Measurements from ENCODE around the gene SNX33. TPM values are rescaled to one million over a fixed set of nuclear protein-coding genes. Genes with fewer than 3 reads are reported as not detected.
"Not testable (repeated sequence)": the region's sequence is repeated elsewhere in the genome, so short reads cannot be mapped to it uniquely, and the experiment has no call there.

The SNX33 gene
- total RNA-seq, 1 experiment from 2014 or later = 19.8 TPM

DNA sequence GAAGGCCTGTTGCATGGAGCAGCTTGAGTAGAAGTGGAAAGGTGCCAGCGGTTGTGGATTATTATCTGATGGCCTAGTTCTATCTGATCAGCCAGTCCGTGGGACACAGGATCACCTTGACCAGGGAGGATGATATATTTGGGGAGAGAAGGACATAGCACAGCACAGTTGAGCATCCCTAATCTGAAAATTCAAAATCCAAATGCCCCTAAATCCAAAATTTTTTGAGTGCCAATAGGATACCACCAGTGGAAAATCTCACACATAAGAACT is 58.9 kb downstream of the SNX33 start:
- ChIA-PET CTCF (interaction anchor here (0.7 to 1.0 kb wide), 5 partner anchors 17 to 102 kb away, joined by 3 to 6 read pairs (median 3); a partner anchor contains a TSS), POLR2A (interaction anchor here (0.7 kb wide), 2 partner anchors 67 to 1983 kb away, joined by 5 to 10 read pairs; partner anchors contain the start of gene IMP3)
- H3K4me3 Mint-ChIP-seq = no peak overlapping the region
- no peaks in the 10 kb centered on the region for H3K36me3 Mint-ChIP-seq
- DNase-seq (ENCODE audit: low spot score) (no peak), ATAC-seq (no peak)
- TF ChIP-seq CREM (CRISPR knock-in tag; IDR thresholded peaks at IDR 0.05) (no peak), ZNF396 (CRISPR knock-in tag; IDR thresholded peaks at IDR 0.05; ENCODE audit: borderline replicate concordance) (no peak), NFATC4 (CRISPR knock-in tag; IDR thresholded peaks at IDR 0.05) (no peak), ELF4 (CRISPR knock-in tag; IDR thresholded peaks at IDR 0.05; ENCODE audit: low read depth) (no peak)
- TF ChIP-seq, protein P1, sequence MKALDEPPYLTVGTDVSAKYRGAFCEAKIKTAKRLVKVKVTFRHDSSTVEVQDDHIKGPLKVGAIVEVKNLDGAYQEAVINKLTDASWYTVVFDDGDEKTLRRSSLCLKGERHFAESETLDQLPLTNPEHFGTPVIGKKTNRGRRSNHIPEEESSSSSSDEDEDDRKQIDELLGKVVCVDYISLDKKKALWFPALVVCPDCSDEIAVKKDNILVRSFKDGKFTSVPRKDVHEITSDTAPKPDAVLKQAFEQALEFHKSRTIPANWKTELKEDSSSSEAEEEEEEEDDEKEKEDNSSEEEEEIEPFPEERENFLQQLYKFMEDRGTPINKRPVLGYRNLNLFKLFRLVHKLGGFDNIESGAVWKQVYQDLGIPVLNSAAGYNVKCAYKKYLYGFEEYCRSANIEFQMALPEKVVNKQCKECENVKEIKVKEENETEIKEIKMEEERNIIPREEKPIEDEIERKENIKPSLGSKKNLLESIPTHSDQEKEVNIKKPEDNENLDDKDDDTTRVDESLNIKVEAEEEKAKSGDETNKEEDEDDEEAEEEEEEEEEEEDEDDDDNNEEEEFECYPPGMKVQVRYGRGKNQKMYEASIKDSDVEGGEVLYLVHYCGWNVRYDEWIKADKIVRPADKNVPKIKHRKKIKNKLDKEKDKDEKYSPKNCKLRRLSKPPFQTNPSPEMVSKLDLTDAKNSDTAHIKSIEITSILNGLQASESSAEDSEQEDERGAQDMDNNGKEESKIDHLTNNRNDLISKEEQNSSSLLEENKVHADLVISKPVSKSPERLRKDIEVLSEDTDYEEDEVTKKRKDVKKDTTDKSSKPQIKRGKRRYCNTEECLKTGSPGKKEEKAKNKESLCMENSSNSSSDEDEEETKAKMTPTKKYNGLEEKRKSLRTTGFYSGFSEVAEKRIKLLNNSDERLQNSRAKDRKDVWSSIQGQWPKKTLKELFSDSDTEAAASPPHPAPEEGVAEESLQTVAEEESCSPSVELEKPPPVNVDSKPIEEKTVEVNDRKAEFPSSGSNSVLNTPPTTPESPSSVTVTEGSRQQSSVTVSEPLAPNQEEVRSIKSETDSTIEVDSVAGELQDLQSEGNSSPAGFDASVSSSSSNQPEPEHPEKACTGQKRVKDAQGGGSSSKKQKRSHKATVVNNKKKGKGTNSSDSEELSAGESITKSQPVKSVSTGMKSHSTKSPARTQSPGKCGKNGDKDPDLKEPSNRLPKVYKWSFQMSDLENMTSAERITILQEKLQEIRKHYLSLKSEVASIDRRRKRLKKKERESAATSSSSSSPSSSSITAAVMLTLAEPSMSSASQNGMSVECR (CRISPR knock-in tag; IDR thresholded peaks at IDR 0.05; ENCODE audit: borderline replicate concordance) = no peak
- H3K4me1 Mint-ChIP-seq = peaks cover 5% of the 10 kb centered on the region
- H3K9me3 Mint-ChIP-seq = no peaks in the 10 kb centered on the region
- peaks cover 3% of the 10 kb centered on the region for H3K27me3 Mint-ChIP-seq (ENCODE audit: low read depth)
- no peak overlapping the region for H3K27ac Mint-ChIP-seq

DNA sequence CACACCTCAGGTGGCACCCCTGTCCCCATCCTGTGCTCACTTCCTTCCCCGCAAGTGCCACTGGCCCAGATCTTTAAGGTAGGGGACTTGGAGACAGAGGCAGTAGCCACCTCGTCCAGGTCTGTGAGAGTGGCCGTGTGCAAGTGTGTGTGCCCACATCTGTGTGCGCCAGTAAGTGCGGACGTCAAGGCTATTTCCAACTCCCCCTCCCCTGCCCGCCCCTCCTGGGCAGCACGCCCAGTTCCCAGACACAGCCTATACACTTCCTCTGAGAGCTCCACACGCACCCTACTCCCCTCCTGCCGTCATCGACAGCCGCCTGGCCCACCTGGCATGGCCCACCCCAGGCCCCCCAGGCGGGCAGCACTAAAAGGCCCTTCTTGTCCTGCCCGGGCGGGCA is 61.7 kb downstream of the SNX33 start:
- ATAC-seq, POLR2A ChIA-PET: not testable (repeated sequence)
- H3K4me1 Mint-ChIP-seq = peaks cover 16% of the 10 kb centered on the region

GRCh38 chr15:75710874-75711273 is 63.2 kb downstream of the SNX33 start:
- H3K4me3 Mint-ChIP-seq; H3K9me3 Mint-ChIP-seq; POLR2A ChIA-PET; CTCF ChIA-PET; ATAC-seq; H3K27ac Mint-ChIP-seq; H3K36me3 Mint-ChIP-seq; DNase-seq (ENCODE audit: low spot score): not testable (repeated sequence)
- Mint-ChIP-seq H3K27me3 (ENCODE audit: low read depth) (peaks cover 22% of the 10 kb centered on the region), H3K4me1 (peaks cover 16% of the 10 kb centered on the region)

More for the DNA sequence above, 61.7 kb downstream of the SNX33 start:
- CTCF ChIA-PET = interaction anchor here (1.1 kb wide), 1 partner anchor 23 kb away, joined by 4 read pairs; no protein-coding TSS in a partner anchor
- H3K27me3 Mint-ChIP-seq (ENCODE audit: low read depth) = peaks cover 21% of the 10 kb centered on the region
- DNase-seq (ENCODE audit: low spot score); H3K9me3 Mint-ChIP-seq; H3K36me3 Mint-ChIP-seq; H3K27ac Mint-ChIP-seq; H3K4me3 Mint-ChIP-seq: not testable (repeated sequence)

DNA sequence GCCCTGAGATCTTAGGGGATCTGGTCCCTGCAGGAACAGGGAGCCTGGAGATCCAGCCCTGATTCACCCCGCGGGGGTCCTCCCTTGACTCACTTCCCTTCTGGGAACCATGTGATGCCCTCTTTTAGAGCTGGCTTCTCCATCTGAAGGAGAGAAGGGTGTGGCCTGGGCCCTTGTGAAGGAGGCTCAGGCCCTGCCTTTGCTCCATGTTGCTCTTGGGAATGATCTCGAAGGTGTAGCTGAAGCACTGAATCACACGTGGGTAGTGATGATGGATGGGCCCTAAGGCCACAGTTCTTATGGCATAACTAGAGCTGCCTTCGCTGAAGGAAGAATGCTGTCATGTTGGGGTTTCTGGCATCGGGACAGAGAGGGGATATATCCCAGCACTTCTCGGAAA is 63.8 kb downstream of the SNX33 start:
- CTCF ChIA-PET, ATAC-seq: not testable (repeated sequence)
- H3K4me3 Mint-ChIP-seq = peak overlapping the region; percentile 51; the same call in 1 of the 2 replicates

More for the DNA sequence above, 63.8 kb downstream of the SNX33 start:
- POLR2A ChIA-PET; H3K9me3 Mint-ChIP-seq; DNase-seq (ENCODE audit: low spot score); H3K36me3 Mint-ChIP-seq: not testable (repeated sequence)
- peaks cover 16% of the 10 kb centered on the region for H3K4me1 Mint-ChIP-seq
- peaks cover 22% of the 10 kb centered on the region for H3K27me3 Mint-ChIP-seq (ENCODE audit: low read depth)
- H3K27ac Mint-ChIP-seq = peak overlapping the region; percentile 17; the same call in 1 of the 2 replicates

Other genes starting within 250 kb of the SNX33 start
- 107 to 113 TPM (median 110 TPM) in 3 replicates for gene SIN3A, start 196.2 kb upstream of the SNX33 start, total RNA-seq (2021)
- 36.1 to 45.5 TPM (median 36.6 TPM) in 3 replicates for gene PTPN9, start 68.6 kb upstream of the SNX33 start, total RNA-seq (2021)
- gene SNUPN, start 22.2 kb upstream of the SNX33 start, total RNA-seq (2021) = 25.9 to 28.4 TPM (median 27.9 TPM) in 3 replicates
- 93.7 to 107 TPM (median 94.8 TPM) in 3 replicates for gene IMP3, start 7.7 kb upstream of the SNX33 start, total RNA-seq (2021)
- gene CSPG4, start 64.9 kb downstream of the SNX33 start, total RNA-seq (2021) = 2.9 to 3.6 TPM (median 3.6 TPM) in 3 replicates
- gene UBE2Q2, start 195.5 kb downstream of the SNX33 start, total RNA-seq (2021) = 26.1 to 28.2 TPM (median 27.0 TPM) in 3 replicates

Measured in WTC11 (cell line).